Parathyroid adenoma (tissue), 2 donors: Measurements from ENCODE around the gene ARHGAP22.

ENCODE experiments used
- H2AFZ ChIP-seq: fragments of 300-600 bp; sonication (generic); one replicate; pipeline ENCODE4 v1.7.0; 2017; ENCODE audit warnings: antibody characterized with exemption, mild to moderate bottlenecking
- H3K27ac ChIP-seq: fragments of 300-600 bp; sonication (generic); one replicate; pipeline ENCODE4 v1.7.0; 2017
- H3K27me3 ChIP-seq: fragments of 300-600 bp; sonication (generic); one replicate; pipeline ENCODE4 v1.7.0; 2017; ENCODE audit warnings: low read length; ENCODE audit not compliant: control insufficient read depth, insufficient read depth
- H3K36me3 ChIP-seq: fragments of 300-600 bp; sonication (generic); one replicate; pipeline ENCODE4 v1.7.0; 2017; ENCODE audit warnings: low read length; ENCODE audit not compliant: control insufficient read depth, insufficient read depth
- H3K4me1 ChIP-seq: fragments of 300-600 bp; sonication (generic); one replicate; pipeline ENCODE4 v1.7.0; 2017; ENCODE audit warnings: control low read depth
- H3K4me2 ChIP-seq: fragments of 300-600 bp; sonication (generic); one replicate; pipeline ENCODE4 v1.7.0; 2017; ENCODE audit warnings: low read length
- H3K4me3 ChIP-seq: fragments of 300-600 bp; sonication (generic); one replicate; pipeline ENCODE4 v1.7.0; 2017; ENCODE audit warnings: low read depth, low read length
- H3K79me2 ChIP-seq: fragments of 300-600 bp; sonication (generic); one replicate; pipeline ENCODE4 v1.7.0; 2017; ENCODE audit warnings: control low read depth
- H3K9ac ChIP-seq: fragments of 300-600 bp; sonication (generic); one replicate; pipeline ENCODE4 v1.7.0; 2017; ENCODE audit warnings: mild to moderate bottlenecking
- H3K9me3 ChIP-seq: fragments of 300-600 bp; sonication (generic); one replicate; pipeline ENCODE4 v1.7.0; 2017; ENCODE audit warnings: low read length; ENCODE audit not compliant: control insufficient read depth
- CTCF ChIP-seq: fragments of 300-600 bp; sonication (generic); IDR thresholded peaks from one replicate; pipeline ENCODE4 v1.7.0; 2017; ENCODE audit warnings: antibody characterized with exemption, mild to moderate bottlenecking
- donor health status: primary hyperparathyroidism.

Gene ARHGAP22

GRCh38 chr10:48495282-48496045 is 109.4 kb downstream of the ARHGAP22 start:
- TF ChIP-seq CTCF: no peak
- no peaks in the 10 kb centered on the region for H3K9me3 ChIP-seq
- no peak overlapping the region for H2AFZ ChIP-seq
- H3K4me3 ChIP-seq: no peak overlapping the region
- peaks cover 6% of the 10 kb centered on the region for H3K79me2 ChIP-seq
- no peaks in the 10 kb centered on the region for H3K36me3 ChIP-seq
- H3K4me1 ChIP-seq: peaks cover 2% of the 10 kb centered on the region
- no peak overlapping the region for H3K4me2 ChIP-seq
- no peak overlapping the region for H3K9ac ChIP-seq
- no peaks in the 10 kb centered on the region for H3K27me3 ChIP-seq
- H3K27ac ChIP-seq: no peak overlapping the region

GRCh38 chr10:48494611-48495010 is 110.3 kb downstream of the ARHGAP22 start:
- no peak overlapping the region for H3K4me3 ChIP-seq
- peaks cover 2% of the 10 kb centered on the region for H3K4me1 ChIP-seq
- H3K27ac ChIP-seq: no peak overlapping the region
- H2AFZ ChIP-seq: no peak overlapping the region
- no peaks in the 10 kb centered on the region for H3K9me3 ChIP-seq
- no peaks in the 10 kb centered on the region for H3K27me3 ChIP-seq
- peaks cover 6% of the 10 kb centered on the region for H3K79me2 ChIP-seq
- H3K36me3 ChIP-seq: no peaks in the 10 kb centered on the region
- H3K9ac ChIP-seq: no peak overlapping the region
- H3K4me2 ChIP-seq: no peak overlapping the region
- TF ChIP-seq CTCF: no peak

GRCh38 chr10:48494073-48494472 is 110.8 kb downstream of the ARHGAP22 start:
- Histone ChIP-seq H3K9me3 (no peaks in the 10 kb centered on the region), H3K36me3 (no peaks in the 10 kb centered on the region), H3K4me2 (no peak overlapping the region), H2AFZ (no peak overlapping the region), H3K79me2 (peaks cover 2% of the 10 kb centered on the region), H3K4me3 (no peak overlapping the region), H3K9ac (no peak overlapping the region), H3K27me3 (no peaks in the 10 kb centered on the region), H3K27ac (no peak overlapping the region), H3K4me1 (peaks cover 2% of the 10 kb centered on the region)
- no peak for TF ChIP-seq CTCF

GRCh38 chr10:48493083-48493871 is 111.6 kb downstream of the ARHGAP22 start:
- Histone ChIP-seq H3K27me3 (no peaks in the 10 kb centered on the region), H3K9me3 (no peaks in the 10 kb centered on the region), H3K36me3 (no peaks in the 10 kb centered on the region), H3K79me2 (peaks cover 2% of the 10 kb centered on the region), H3K4me2 (no peak overlapping the region), H3K4me3 (no peak overlapping the region), H2AFZ (no peak overlapping the region), H3K4me1 (peaks cover 2% of the 10 kb centered on the region), H3K27ac (no peak overlapping the region), H3K9ac (no peak overlapping the region)
- TF ChIP-seq CTCF: no peak
